Karpas-422 (cell line): ENCODE measurements around the gene EIF4G3. TPM values are rescaled to one million over a fixed set of nuclear protein-coding genes. Genes with fewer than 3 reads are reported as not detected.
"Not testable (repeated sequence)": the region's sequence is repeated elsewhere in the genome, so short reads cannot be mapped to it uniquely, and the experiment has no call there.

Experiments used
- DNase-seq: peaks from one replicate; pipeline ENCODE4 v3.0.0-alpha.2; 2015
- H2AFZ ChIP-seq: fragments of 200-600 bp; sonication (generic); 2 replicates; pipeline ENCODE4 v1.6.1; 2014; ENCODE audit warnings: antibody characterized with exemption, low read length, mixed read lengths
- H3K27ac ChIP-seq: fragments of 200-600 bp; sonication (generic); 2 replicates; pipeline ENCODE4 v1.5.1; 2014; ENCODE audit warnings: mild to moderate bottlenecking, low read length, moderate library complexity
- H3K27me3 ChIP-seq: fragments of 200-600 bp; sonication (generic); 2 replicates; pipeline ENCODE4 v1.6.1; 2014; ENCODE audit warnings: low read length, mixed read lengths
- H3K36me3 ChIP-seq: fragments of 200-600 bp; sonication (generic); 2 replicates; pipeline ENCODE4 v1.6.1; 2014; ENCODE audit warnings: low read length, mixed read lengths; ENCODE audit not compliant: insufficient read depth
- H3K4me1 ChIP-seq: fragments of 200-600 bp; sonication (generic); 2 replicates; pipeline ENCODE4 v1.6.1; 2014; ENCODE audit warnings: mild to moderate bottlenecking, low read length, mixed read lengths
- H3K4me2 ChIP-seq: fragments of 200-600 bp; sonication (generic); 2 replicates; pipeline ENCODE4 v1.6.1; 2014; ENCODE audit warnings: low read length, low read depth, mild to moderate bottlenecking; ENCODE audit not compliant: poor library complexity, severe bottlenecking
- H3K4me3 ChIP-seq: fragments of 200-600 bp; sonication (generic); 2 replicates; pipeline ENCODE4 v1.5.1; 2014; ENCODE audit warnings: mild to moderate bottlenecking, antibody characterized with exemption, low read length, mixed read lengths
- H3K79me2 ChIP-seq: fragments of 200-600 bp; sonication (generic); 2 replicates; pipeline ENCODE4 v1.6.1; 2014; ENCODE audit warnings: mild to moderate bottlenecking, low read length, mixed read lengths
- H3K9ac ChIP-seq: fragments of 200-600 bp; sonication (generic); 2 replicates; pipeline ENCODE4 v1.6.0; 2014; ENCODE audit warnings: low read length
- H3K9me2 ChIP-seq: fragments of 200-600 bp; sonication (generic), shearing (Covaris generic); replicated peaks from 2 replicates; pipeline ENCODE4 v1.6.0; 2014; ENCODE audit warnings: mild to moderate bottlenecking, low read length, moderate library complexity; ENCODE audit not compliant: insufficient read depth
- H3K9me3 ChIP-seq: fragments of 300-700, 200-600 bp; sonication (generic); 2 replicates; pipeline ENCODE4 v1.6.1; 2014; ENCODE audit warnings: low read length, mixed read lengths
- H4K20me1 ChIP-seq: fragments of 200-600 bp; sonication (generic); 2 replicates; pipeline ENCODE4 v1.6.1; 2014; ENCODE audit warnings: mild to moderate bottlenecking, antibody characterized with exemption, low read length, low read depth; ENCODE audit not compliant: insufficient read depth
- total RNA-seq: library from RNA; depleted of rRNA; stranded (reverse); fragments of >200 nt; shearing (Covaris generic); gene quantifications from 2 replicates; pipeline ENCODE4 v1.2.3, GENCODE V29; 2014; ENCODE audit warnings: low replicate concordance

The EIF4G3 gene
- total RNA-seq, 1 experiment from 2014 or later, result 139 TPM

DNA sequence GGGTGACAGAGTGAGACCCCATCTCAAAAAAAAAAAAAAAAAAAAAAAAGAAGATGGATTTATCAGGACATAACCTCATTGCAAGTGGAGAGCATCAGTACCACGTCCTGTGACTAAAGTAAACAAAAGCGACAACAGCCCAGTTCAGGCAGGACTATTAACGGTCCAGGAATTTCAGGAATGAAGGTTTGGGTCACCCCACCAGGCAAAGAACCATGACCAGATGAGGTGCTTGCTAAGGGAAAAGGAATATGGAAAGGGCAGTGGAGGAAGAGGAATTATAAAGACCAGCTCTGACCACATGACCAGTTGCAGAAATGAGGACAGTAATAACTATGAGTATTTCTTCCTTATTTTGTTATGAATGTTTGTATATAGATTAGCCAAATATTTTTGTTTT, 35.4 kb upstream of the EIF4G3 start:
- Histone ChIP-seq H3K4me1 (no peaks in the 10 kb centered on the region), H3K4me2 (no peak overlapping the region), H3K27ac (no peak overlapping the region), H3K79me2 (no peaks in the 10 kb centered on the region), H3K9me3 (no peaks in the 10 kb centered on the region), H2AFZ (no peak overlapping the region), H3K36me3 (0 out of 2 replicates have a peak, but pooled peaks cover 3% of the 10 kb centered on the region), H3K9me2 (no peaks in the 10 kb centered on the region), H3K9ac (no peak overlapping the region), H3K27me3 (no peaks in the 10 kb centered on the region), H4K20me1 (peaks cover 5% of the 10 kb centered on the region; the same call in 1 of the 2 replicates), H3K4me3 (no peak overlapping the region)
- no peak for DNase-seq

DNA sequence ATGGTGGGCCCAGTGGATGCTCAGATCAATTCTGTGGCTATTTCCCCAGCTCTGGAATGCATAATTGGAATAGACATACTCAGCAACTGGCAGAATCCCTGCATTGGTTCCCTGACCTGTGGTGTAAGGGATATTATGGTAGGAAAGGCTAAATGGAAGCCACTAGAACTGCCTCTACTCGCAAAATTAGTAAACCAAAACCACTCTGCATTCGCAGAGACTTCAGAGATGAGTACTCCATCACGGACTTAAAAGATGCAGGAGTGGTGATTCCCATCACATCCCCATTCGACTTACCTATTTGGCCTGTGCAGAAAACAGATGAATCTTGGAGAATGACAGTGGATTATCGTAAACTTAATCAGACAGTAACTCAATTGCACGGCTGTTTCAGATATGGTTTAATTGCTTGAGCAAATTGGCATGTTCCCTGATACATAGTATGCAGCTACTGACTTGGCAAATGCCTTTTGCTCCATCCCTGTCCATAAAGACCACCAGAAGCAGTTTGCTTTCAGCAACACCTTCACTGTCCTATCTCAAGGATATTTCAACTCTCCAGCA, 31.5 kb upstream of the EIF4G3 start:
- H3K9ac ChIP-seq, DNase-seq, H3K4me1 ChIP-seq, H3K9me2 ChIP-seq, H3K79me2 ChIP-seq, H3K36me3 ChIP-seq, H2AFZ ChIP-seq, H3K9me3 ChIP-seq, H3K27ac ChIP-seq, H3K4me3 ChIP-seq, H3K27me3 ChIP-seq, H4K20me1 ChIP-seq, H3K4me2 ChIP-seq: not testable (repeated sequence)

DNA sequence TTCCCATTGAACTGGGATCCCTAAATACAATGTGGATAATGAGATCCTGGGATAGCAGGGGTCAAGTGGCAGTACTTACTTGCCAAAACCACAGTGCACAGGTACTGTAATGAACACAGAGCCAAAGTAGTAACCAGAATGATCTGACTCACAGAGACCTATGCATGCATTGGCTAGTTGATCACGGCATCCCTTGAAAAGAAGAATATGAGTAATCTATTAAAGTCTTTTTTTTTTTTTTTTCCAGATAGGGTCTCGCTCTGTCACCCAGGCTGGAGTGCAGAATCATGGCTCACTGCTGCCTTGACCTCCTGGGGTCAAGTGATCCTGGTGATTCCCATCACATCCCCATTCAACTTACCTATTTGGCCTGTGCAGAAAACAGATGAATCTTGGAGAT, 29.4 kb upstream of the EIF4G3 start:
- H3K79me2 ChIP-seq, result no peaks in the 10 kb centered on the region
- H3K9me3 ChIP-seq, result no peaks in the 10 kb centered on the region
- no peaks in the 10 kb centered on the region for H3K9me2 ChIP-seq

DNA sequence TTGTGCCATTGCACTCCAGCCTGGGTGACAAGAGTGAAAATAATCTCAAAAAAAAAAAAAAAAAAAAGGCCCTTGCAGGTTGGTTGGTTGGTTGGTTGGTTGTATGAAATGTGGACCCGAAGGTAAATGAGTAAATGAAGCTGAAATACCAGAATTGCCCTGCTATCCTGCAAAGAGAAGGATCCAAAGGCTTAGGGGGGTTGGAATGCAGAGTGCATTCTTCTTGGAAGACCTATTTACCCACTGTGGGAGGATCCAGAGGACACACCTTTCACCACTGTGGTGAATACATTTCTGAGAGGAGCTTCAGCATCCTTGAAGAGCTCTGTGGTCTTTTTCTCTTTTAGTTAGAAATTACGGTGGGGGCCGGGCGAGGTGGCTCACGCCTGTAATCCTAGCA, 28.7 kb upstream of the EIF4G3 start:
- Histone ChIP-seq H3K27me3 (no peaks in the 10 kb centered on the region), H3K79me2 (no peaks in the 10 kb centered on the region), H3K4me2 (no peak overlapping the region), H3K9me2 (no peaks in the 10 kb centered on the region), H3K27ac (no peak overlapping the region), H3K36me3 (no peaks in the 10 kb centered on the region), H3K4me1 (no peaks in the 10 kb centered on the region), H2AFZ (no peak overlapping the region), H4K20me1 (no peaks in the 10 kb centered on the region), H3K4me3 (no peak overlapping the region), H3K9ac (no peak overlapping the region), H3K9me3 (no peaks in the 10 kb centered on the region)
- DNase-seq, result no peak

More for the DNA sequence above, 29.4 kb upstream of the EIF4G3 start:
- no peak overlapping the region for H3K9ac ChIP-seq
- no peak overlapping the region for H3K27ac ChIP-seq
- no peaks in the 10 kb centered on the region for H3K27me3 ChIP-seq
- H2AFZ ChIP-seq, result no peak overlapping the region
- H3K4me1 ChIP-seq, result no peaks in the 10 kb centered on the region
- H3K4me2 ChIP-seq, result no peak overlapping the region
- no peaks in the 10 kb centered on the region for H4K20me1 ChIP-seq
- H3K4me3 ChIP-seq, result no peak overlapping the region
- no peak for DNase-seq
- H3K36me3 ChIP-seq, result no peaks in the 10 kb centered on the region

DNA sequence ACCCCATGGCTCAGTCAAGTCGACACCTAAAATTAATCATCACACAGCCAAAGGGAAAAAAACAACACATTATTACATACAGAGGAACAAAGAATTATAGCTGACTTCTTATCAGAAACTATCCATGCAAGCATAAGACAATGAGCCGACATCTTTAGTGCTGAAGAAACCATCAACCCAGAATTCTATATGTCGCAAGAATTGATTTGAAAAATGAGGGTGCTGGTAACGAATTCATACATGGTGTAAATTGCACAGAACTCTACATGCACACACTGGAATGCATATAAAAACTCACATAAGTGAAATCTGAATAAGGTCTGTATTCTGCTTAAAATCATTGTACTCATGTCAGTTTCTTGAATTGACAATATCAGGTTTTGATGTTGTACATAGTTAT, 25.0 kb upstream of the EIF4G3 start:
- H3K9ac ChIP-seq, result no peak overlapping the region
- no peak overlapping the region for H3K4me3 ChIP-seq
- no peaks in the 10 kb centered on the region for H3K4me1 ChIP-seq
- H3K79me2 ChIP-seq, result no peaks in the 10 kb centered on the region
- no peak overlapping the region for H3K4me2 ChIP-seq
- H3K9me3 ChIP-seq, result no peaks in the 10 kb centered on the region
- no peak overlapping the region for H3K27ac ChIP-seq
- no peaks in the 10 kb centered on the region for H3K36me3 ChIP-seq
- no peaks in the 10 kb centered on the region for H3K9me2 ChIP-seq
- no peak for DNase-seq
- H4K20me1 ChIP-seq, result no peaks in the 10 kb centered on the region
- no peak overlapping the region for H2AFZ ChIP-seq
- H3K27me3 ChIP-seq, result no peaks in the 10 kb centered on the region

DNA sequence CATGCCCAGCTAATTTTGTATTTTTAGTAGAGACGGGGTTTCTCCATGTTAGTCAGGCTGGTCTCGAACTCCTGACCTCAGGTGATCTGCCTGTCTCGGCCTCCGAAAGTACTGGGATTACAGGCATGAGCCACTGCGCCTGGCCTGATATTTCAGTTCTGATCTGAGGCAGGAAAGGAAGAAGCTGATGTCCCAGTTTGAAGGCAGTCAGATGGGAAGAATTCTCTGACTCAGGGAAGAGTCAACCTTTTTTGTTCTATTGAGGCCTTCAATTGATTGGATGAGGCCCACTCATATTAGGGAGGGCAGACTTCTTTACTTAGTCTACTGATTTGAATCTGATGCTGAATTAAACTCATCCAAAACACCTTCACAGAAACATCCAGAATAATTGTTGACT, 24.5 kb upstream of the EIF4G3 start:
- not testable (repeated sequence) for DNase-seq, H3K27ac ChIP-seq

DNA sequence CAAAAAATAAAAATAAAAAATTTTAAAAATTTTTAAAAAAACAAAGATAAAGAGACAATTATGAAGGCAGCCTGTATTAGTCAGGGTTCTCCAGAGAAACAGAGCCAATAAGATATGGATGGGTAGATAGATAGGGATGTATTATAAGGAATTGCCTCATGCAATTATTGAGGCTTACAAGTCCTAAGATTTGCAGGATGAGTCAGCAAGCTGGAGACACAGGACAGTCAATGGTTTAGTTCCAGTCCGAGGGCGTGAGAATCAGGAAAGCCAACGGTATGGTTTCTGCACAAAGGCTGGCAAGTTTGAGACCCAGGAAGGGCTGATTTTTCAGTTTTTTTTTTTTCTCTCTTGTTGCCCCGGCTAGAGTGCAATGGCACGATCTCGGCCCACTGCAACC, 24.1 kb upstream of the EIF4G3 start:
- Histone ChIP-seq H3K79me2 (no peaks in the 10 kb centered on the region), H3K9me3 (no peaks in the 10 kb centered on the region), H3K4me1 (no peaks in the 10 kb centered on the region), H4K20me1 (no peaks in the 10 kb centered on the region), H3K9me2 (no peaks in the 10 kb centered on the region), H3K4me3 (no peak overlapping the region), H3K9ac (no peak overlapping the region), H3K4me2 (no peak overlapping the region), H2AFZ (no peak overlapping the region), H3K27me3 (no peaks in the 10 kb centered on the region), H3K27ac (no peak overlapping the region), H3K36me3 (no peaks in the 10 kb centered on the region)
- no peak for DNase-seq

More for the DNA sequence above, 24.5 kb upstream of the EIF4G3 start:
- not testable (repeated sequence) for H2AFZ ChIP-seq, H3K9me2 ChIP-seq, H3K9me3 ChIP-seq, H3K4me2 ChIP-seq, H3K27me3 ChIP-seq, H4K20me1 ChIP-seq, H3K9ac ChIP-seq, H3K4me3 ChIP-seq, H3K79me2 ChIP-seq, H3K4me1 ChIP-seq, H3K36me3 ChIP-seq

DNA sequence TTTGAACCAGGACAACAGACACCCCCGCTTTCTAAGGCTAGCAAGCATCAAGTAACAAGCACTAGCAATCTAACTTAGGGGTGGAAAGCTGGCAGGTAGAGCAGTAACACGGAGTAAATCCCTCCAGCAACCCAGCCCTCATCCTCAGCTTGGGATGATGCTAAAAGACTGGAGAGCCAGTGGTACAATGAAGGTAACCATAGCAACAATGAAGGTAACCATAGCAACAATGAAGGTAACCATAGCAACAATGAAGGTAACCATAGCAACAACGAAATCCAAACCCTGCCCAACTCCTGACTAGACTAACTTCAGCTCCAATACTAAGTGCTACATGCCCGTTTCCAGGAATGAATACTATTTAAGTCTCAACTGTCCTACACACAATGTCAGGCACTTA, 22.2 kb upstream of the EIF4G3 start:
- no peak overlapping the region for H3K4me3 ChIP-seq
- no peak for DNase-seq
- H3K4me1 ChIP-seq, result no peaks in the 10 kb centered on the region
- no peaks in the 10 kb centered on the region for H3K9me3 ChIP-seq
- H2AFZ ChIP-seq, result no peak overlapping the region
- no peak overlapping the region for H3K27ac ChIP-seq
- H4K20me1 ChIP-seq, result no peaks in the 10 kb centered on the region
- H3K4me2 ChIP-seq, result no peak overlapping the region
- H3K27me3 ChIP-seq, result no peaks in the 10 kb centered on the region
- H3K79me2 ChIP-seq, result no peaks in the 10 kb centered on the region
- H3K36me3 ChIP-seq, result no peaks in the 10 kb centered on the region
- no peak overlapping the region for H3K9ac ChIP-seq
- H3K9me2 ChIP-seq, result no peaks in the 10 kb centered on the region

DNA sequence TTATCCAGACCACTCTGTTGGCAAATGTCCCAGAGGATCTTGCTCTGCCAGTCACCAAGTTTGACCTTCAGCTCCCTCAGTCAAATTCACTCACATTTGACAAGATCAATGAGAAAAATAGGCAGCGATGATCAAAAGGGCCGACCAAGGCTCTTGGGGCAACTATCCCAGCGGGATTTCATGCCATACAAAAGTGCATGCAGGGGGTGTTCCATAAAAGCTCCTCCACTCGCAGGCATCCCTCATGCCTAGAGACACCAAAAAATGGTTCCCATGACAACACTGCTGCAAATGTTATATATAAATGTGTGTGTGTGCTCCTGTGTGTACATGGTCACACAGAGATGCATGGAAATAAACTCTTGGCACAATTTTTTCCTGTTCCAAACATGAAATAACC, 16.2 kb upstream of the EIF4G3 start:
- no peaks in the 10 kb centered on the region for H3K9me2 ChIP-seq
- H3K4me3 ChIP-seq, result no peak overlapping the region
- no peak overlapping the region for H3K4me2 ChIP-seq
- H3K9ac ChIP-seq, result no peak overlapping the region
- H3K79me2 ChIP-seq, result no peaks in the 10 kb centered on the region
- H3K27ac ChIP-seq, result no peak overlapping the region
- no peaks in the 10 kb centered on the region for H3K36me3 ChIP-seq
- no peak for DNase-seq
- no peak overlapping the region for H2AFZ ChIP-seq
- H3K27me3 ChIP-seq, result no peaks in the 10 kb centered on the region
- no peaks in the 10 kb centered on the region for H3K9me3 ChIP-seq
- H4K20me1 ChIP-seq, result no peaks in the 10 kb centered on the region
- no peaks in the 10 kb centered on the region for H3K4me1 ChIP-seq
